ENCODE data around the gene NEGR1.

GRCh38 chr1:71461416-71461815, 820.9 kb downstream of the NEGR1 start:
- no peak for TF ChIP-seq CTCF (IDR thresholded peaks at IDR 0.05 in 8 of 11, conservative IDR thresholded peaks at IDR 0.05 in 3 of 11)
- no peak for TF ChIP-seq POLR2A (IDR thresholded peaks at IDR 0.05)
